Measurements from ENCODE around the gene NAB1. TPM values are rescaled to one million over a fixed set of nuclear protein-coding genes. Genes with fewer than 3 reads are reported as not detected.

The NAB1 gene
- polyA plus RNA-seq, 1 donor from 2014 or later = 49.8 TPM

- Histone ChIP-seq H3K4me3 (ENCODE audit: low read length) (no peak overlapping the region), H3K79me2 (replicated peaks; ENCODE audit: insufficient read depth, low read length) (no peaks in the 10 kb centered on the region), H3K9me3 (ENCODE audit: low read length) (no peaks in the 10 kb centered on the region), H3F3A (ENCODE audit: insufficient read depth, low read length, poor library complexity, severe bottlenecking) (no peaks in the 10 kb centered on the region), H3K9me2 (ENCODE audit: insufficient read depth, low read length) (no peaks in the 10 kb centered on the region), H3K9ac (ENCODE audit: low read length) (no peak overlapping the region), H3K27me3 (ENCODE audit: insufficient read depth, low read depth, low read length) (no peaks in the 10 kb centered on the region), H3K4me2 (ENCODE audit: low read length) (no peak overlapping the region), H4K20me1 (ENCODE audit: insufficient read depth) (no peaks in the 10 kb centered on the region), H3K27ac (ENCODE audit: low read length) (no peak overlapping the region), H3K36me3 (ENCODE audit: insufficient read depth, low read length) (no peaks in the 10 kb centered on the region), H2AFZ (ENCODE audit: low read depth, low read length) (no peak overlapping the region)
- TF ChIP-seq MXI1 (conservative IDR thresholded peaks at IDR 0.05; ENCODE audit: poor library complexity, severe bottlenecking) (no peak), REST (IDR thresholded peaks at IDR 0.05; ENCODE audit: borderline replicate concordance) (no peak), CTCF (IDR thresholded peaks at IDR 0.05; ENCODE audit: poor library complexity, severe bottlenecking) (no peak), SMC3 (conservative IDR thresholded peaks at IDR 0.05; ENCODE audit: poor library complexity) (no peak), POLR2AphosphoS5 (IDR thresholded peaks at IDR 0.05) (no peak), RAD21 (conservative IDR thresholded peaks at IDR 0.05) (no peak), EP300 (conservative IDR thresholded peaks at IDR 0.05; ENCODE audit: poor library complexity, severe bottlenecking) (no peak), TAF1 (IDR thresholded peaks at IDR 0.05; ENCODE audit: low read depth) (no peak), EZH2 (IDR thresholded peaks at IDR 0.05; ENCODE audit: borderline replicate concordance, insufficient read depth, low read length, poor library complexity, severe bottlenecking) (no peak)
Observed at GRCh38 chr2:190736355-190736754, 87.5 kb downstream of the NAB1 start.

- Histone ChIP-seq H3K36me3 (ENCODE audit: insufficient read depth, low read length) (no peaks in the 10 kb centered on the region), H3K79me2 (replicated peaks; ENCODE audit: insufficient read depth, low read length) (no peaks in the 10 kb centered on the region), H3K4me2 (ENCODE audit: low read length) (no peak overlapping the region), H3K4me3 (ENCODE audit: low read length) (no peak overlapping the region), H4K20me1 (ENCODE audit: insufficient read depth) (no peaks in the 10 kb centered on the region), H2AFZ (ENCODE audit: low read depth, low read length) (no peak overlapping the region), H3K27me3 (ENCODE audit: insufficient read depth, low read depth, low read length) (no peaks in the 10 kb centered on the region), H3F3A (ENCODE audit: insufficient read depth, low read length, poor library complexity, severe bottlenecking) (no peaks in the 10 kb centered on the region), H3K27ac (ENCODE audit: low read length) (no peak overlapping the region), H3K9ac (ENCODE audit: low read length) (no peak overlapping the region), H3K9me2 (ENCODE audit: insufficient read depth, low read length) (no peaks in the 10 kb centered on the region), H3K9me3 (ENCODE audit: low read length) (peaks cover 4% of the 10 kb centered on the region)
- no peak for TF ChIP-seq EP300 (conservative IDR thresholded peaks at IDR 0.05; ENCODE audit: poor library complexity, severe bottlenecking)
- TF ChIP-seq REST (IDR thresholded peaks at IDR 0.05; ENCODE audit: borderline replicate concordance) = no peak
- no peak for TF ChIP-seq CTCF (IDR thresholded peaks at IDR 0.05; ENCODE audit: poor library complexity, severe bottlenecking)
- no peak for TF ChIP-seq EZH2 (IDR thresholded peaks at IDR 0.05; ENCODE audit: borderline replicate concordance, insufficient read depth, low read length, poor library complexity, severe bottlenecking)
- no peak for TF ChIP-seq SMC3 (conservative IDR thresholded peaks at IDR 0.05; ENCODE audit: poor library complexity)
- no peak for TF ChIP-seq POLR2AphosphoS5 (IDR thresholded peaks at IDR 0.05)
- no peak for TF ChIP-seq MXI1 (conservative IDR thresholded peaks at IDR 0.05; ENCODE audit: poor library complexity, severe bottlenecking)
- no peak for TF ChIP-seq TAF1 (IDR thresholded peaks at IDR 0.05; ENCODE audit: low read depth)
- TF ChIP-seq RAD21 (conservative IDR thresholded peaks at IDR 0.05) = no peak
Observed at GRCh38 chr2:190740449-190740848, 91.6 kb downstream of the NAB1 start.
